Prostate gland (tissue), 2 donors: ENCODE measurements around the gene OPN3. TPM values are rescaled to one million over a fixed set of nuclear protein-coding genes. Genes with fewer than 3 reads are reported as not detected.

ENCODE experiments used
- DNase-seq: peaks from one replicate; pipeline ENCODE4 v3.0.0-alpha.2; 2019; ENCODE audit warnings: low spot score
- H3K27ac ChIP-seq, 2 donors: fragments of 200-600 bp; sonication (generic); 2 replicates each; pipeline ENCODE4 v1.5.1; 2017 to 2019
- H3K27me3 ChIP-seq: fragments of 200-600 bp; sonication (generic); replicated peaks from 2 replicates; pipeline ENCODE4 v1.5.1; 2019; ENCODE audit not compliant: insufficient read depth
- H3K36me3 ChIP-seq, 2 donors: fragments of 200-600 bp; sonication (generic); 1 replicate in 1 of 2; 2 replicates in 1 of 2; pipeline versions ENCODE4 v1.5.1 to v1.8.1; 2017 to 2019
- H3K4me1 ChIP-seq: fragments of 200-600 bp; sonication (generic); replicated peaks from 2 replicates; pipeline ENCODE4 v1.5.1; 2019
- H3K4me3 ChIP-seq, 2 donors: fragments of 200-600 bp; sonication (generic); 2 replicates each; pipeline ENCODE4 v1.5.1; 2017 to 2019
- H3K9me3 ChIP-seq: fragments of 200-600 bp; sonication (generic); 2 replicates; pipeline ENCODE4 v1.5.1; 2017
- POLR2A ChIP-seq: fragments of 450-650 bp; IDR thresholded peaks from one replicate; pipeline ENCODE4 v1.6.1; 2016; ENCODE audit warnings: antibody characterized with exemption, mild to moderate bottlenecking
- POLR2AphosphoS5 ChIP-seq: sonication (generic); formaldehyde crosslinking; IDR thresholded peaks from one replicate; pipeline ENCODE4 v1.6.1; 2017; ENCODE audit warnings: antibody characterized with exemption
- whole genome bisulfite sequencing: methylation state at CpG from one replicate; pipeline ENCODE4 v1.1.5; 2018; 5-methylcytosine and 5-hydroxymethylcytosine counted together
- intact Hi-C: fragments of 100-400 bp; cut with DNase I; formaldehyde crosslinking; loops from one replicate; pipeline ENCODE4 v1.14.2; 2022
- total RNA-seq, 2 donors: library from RNA; depleted of rRNA; stranded (reverse); fragments of >200 nt; gene quantifications; one replicate each; pipeline ENCODE4 v1.1.0, GENCODE V29; 2016
- TF ChIP-seq, protein P1 (sequence below), 4 experiments: fragments of 200-600 bp in 2 of 4; fragments of 450-650 bp in 2 of 4; sonication (generic) in 2 of 4; IDR thresholded peaks; 1 replicate in 3 of 4; 2 replicates in 1 of 4; pipeline ENCODE4 v1.5.1; 2016 to 2019; ENCODE audit warnings: antibody characterized with exemption in 4 of 4, mild to moderate bottlenecking in 2 of 4, moderate library complexity in 2 of 4

The OPN3 gene
- total RNA-seq, 2 donors from 2014 or later = 12.3 to 32.8 TPM

DNA sequence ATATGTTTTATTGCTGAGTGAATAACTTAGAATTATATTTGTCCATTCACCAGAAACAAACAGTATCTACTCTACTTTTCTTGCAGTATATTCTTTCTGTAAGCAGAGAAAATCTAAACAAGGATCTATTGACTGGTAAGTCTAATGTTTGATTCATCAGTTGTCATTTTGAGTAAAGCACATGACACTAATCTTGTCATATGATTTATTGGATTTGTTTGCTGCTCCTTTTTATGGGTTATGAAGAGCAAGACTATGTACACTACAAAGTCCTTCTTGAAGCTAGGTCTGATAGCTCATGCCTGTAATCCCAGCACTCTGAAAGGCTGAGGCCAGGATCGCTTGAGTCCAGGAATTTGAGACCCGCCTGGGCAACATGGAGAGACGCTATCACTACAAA lies 84.6 kb downstream of the OPN3 start:
- no peak for DNase-seq
- WGBS = 74% methylated on average over 3 of the region's 3 CpGs
- H3K36me3 ChIP-seq = no peaks in the 10 kb centered on the region
- TF ChIP-seq POLR2A = no peak
- TF ChIP-seq POLR2AphosphoS5 = no peak
- TF ChIP-seq, protein P1, sequence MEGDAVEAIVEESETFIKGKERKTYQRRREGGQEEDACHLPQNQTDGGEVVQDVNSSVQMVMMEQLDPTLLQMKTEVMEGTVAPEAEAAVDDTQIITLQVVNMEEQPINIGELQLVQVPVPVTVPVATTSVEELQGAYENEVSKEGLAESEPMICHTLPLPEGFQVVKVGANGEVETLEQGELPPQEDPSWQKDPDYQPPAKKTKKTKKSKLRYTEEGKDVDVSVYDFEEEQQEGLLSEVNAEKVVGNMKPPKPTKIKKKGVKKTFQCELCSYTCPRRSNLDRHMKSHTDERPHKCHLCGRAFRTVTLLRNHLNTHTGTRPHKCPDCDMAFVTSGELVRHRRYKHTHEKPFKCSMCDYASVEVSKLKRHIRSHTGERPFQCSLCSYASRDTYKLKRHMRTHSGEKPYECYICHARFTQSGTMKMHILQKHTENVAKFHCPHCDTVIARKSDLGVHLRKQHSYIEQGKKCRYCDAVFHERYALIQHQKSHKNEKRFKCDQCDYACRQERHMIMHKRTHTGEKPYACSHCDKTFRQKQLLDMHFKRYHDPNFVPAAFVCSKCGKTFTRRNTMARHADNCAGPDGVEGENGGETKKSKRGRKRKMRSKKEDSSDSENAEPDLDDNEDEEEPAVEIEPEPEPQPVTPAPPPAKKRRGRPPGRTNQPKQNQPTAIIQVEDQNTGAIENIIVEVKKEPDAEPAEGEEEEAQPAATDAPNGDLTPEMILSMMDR (IDR thresholded peaks at IDR 0.05) = no peak
- no peak overlapping the region for H3K27ac ChIP-seq
- no peaks in the 10 kb centered on the region for H3K9me3 ChIP-seq
- intact Hi-C loops = no loop called here
- H3K4me1 ChIP-seq = no peaks in the 10 kb centered on the region
- no peak overlapping the region for H3K4me3 ChIP-seq
- no peaks in the 10 kb centered on the region for H3K27me3 ChIP-seq

DNA sequence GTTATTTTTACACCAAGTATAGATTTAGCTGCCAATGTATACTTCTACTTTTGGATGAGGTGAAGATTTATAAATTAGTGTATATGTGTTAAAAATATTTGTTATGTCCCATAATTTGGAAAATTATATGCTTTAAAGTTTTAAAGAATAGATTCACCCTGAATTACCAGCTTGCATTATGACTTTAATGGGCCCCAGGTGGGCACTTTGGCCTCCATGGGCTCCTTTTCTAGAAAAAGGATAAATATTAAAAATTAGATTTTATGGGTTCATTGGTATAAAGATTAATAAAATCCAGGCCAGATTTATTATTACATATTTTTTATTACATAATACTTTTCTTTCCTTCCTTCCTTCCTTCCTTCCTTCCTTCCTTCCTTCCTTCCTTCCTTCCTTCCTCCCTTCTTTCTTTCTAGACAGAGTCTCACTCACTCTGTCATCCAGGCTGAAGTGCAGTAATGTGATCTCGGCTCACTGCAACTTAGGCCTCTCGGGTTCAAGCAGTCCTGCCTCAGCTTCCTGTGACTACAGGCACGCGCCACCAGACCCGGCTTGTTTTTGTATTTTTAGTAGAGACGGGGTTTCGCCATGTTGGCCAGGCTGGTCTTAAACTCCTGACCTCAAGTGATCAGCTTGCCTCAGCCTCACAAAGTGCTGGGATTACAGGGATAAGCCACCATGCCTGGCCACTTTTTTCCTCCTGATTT lies 86.1 kb downstream of the OPN3 start:
- no peak for TF ChIP-seq POLR2A
- Histone ChIP-seq H3K36me3 (no peaks in the 10 kb centered on the region), H3K4me1 (no peaks in the 10 kb centered on the region), H3K27ac (no peak overlapping the region), H3K4me3 (no peak overlapping the region), H3K9me3 (no peaks in the 10 kb centered on the region), H3K27me3 (no peaks in the 10 kb centered on the region)
- no peak for DNase-seq
- WGBS = 81% methylated on average over 7 of the region's 7 CpGs
- intact Hi-C loops = no loop called here

DNA sequence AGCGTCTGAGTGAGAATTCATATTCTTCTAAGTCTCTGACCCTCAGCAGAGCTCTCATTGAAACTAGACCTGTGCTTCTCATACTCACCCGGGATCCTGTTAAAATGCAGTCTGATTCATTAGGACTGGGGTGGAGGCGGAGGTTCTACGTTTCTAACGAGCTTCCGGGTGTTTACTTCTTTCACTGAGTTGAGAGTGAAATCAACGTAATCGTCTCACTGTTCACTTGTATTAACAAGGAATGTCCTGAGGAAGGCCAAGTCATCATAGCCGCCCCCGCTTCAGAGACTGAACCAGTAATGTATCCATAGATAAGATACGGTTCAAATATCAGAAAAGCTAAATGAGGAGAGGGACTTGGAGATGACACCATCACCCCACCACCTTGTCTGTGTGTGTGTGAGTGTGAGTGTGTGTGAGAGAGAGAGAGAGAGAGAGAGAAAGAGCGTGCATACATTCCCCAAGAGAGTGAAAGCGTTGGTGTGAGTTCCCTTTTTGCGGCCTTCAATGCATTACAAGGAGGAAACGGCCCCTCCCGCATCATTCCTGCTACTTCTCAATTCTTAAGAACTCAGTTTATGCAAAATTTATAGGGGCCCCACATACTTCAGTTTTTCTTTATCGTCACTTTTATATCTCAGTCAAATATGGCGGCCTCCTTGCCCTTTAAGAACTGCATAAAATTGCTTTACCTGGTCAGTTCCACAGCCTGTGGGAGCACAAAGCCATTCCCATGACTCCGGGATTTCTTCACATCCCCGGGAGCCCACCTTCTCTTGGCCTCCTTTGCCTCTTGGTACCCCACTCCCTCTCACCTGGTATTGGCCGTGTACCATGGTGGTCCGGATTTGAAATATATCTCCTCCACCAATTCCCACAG lies 88.2 kb downstream of the OPN3 start:
- no peak overlapping the region for H3K27ac ChIP-seq
- DNase-seq = no peak
- H3K36me3 ChIP-seq = no peaks in the 10 kb centered on the region
- H3K27me3 ChIP-seq = no peaks in the 10 kb centered on the region
- H3K4me3 ChIP-seq = no peak overlapping the region
- no peaks in the 10 kb centered on the region for H3K4me1 ChIP-seq
- TF ChIP-seq POLR2AphosphoS5 (no peak), POLR2A (no peak)
- TF ChIP-seq, protein P1 (IDR thresholded peaks at IDR 0.05) = no peak
- intact Hi-C loops = no loop called here
- H3K9me3 ChIP-seq = no peaks in the 10 kb centered on the region
- WGBS = 79% methylated on average over 22 of the region's 22 CpGs

- H3K9me3 ChIP-seq = no peaks in the 10 kb centered on the region
- intact Hi-C loops = no loop called here
- no peaks in the 10 kb centered on the region for H3K4me1 ChIP-seq
- 62% methylated on average over 1 of the region's 1 CpG for WGBS
- no peak for DNase-seq
- TF ChIP-seq, protein P1 (IDR thresholded peaks at IDR 0.05) = no peak
- TF ChIP-seq POLR2A = no peak
- TF ChIP-seq POLR2AphosphoS5 = no peak
- H3K36me3 ChIP-seq = no peaks in the 10 kb centered on the region
- H3K4me3 ChIP-seq = no peak overlapping the region
- no peak overlapping the region for H3K27ac ChIP-seq
- no peaks in the 10 kb centered on the region for H3K27me3 ChIP-seq
Observed at GRCh38 chr1:241550318-241550717, 89.9 kb downstream of the OPN3 start.

GRCh38 chr1:241548008-241548407 lies 92.2 kb downstream of the OPN3 start:
- 85% methylated on average over 2 of the region's 2 CpGs for WGBS
- intact Hi-C loops = no loop called here

More at GRCh38 chr1:241548008-241548407, 92.2 kb downstream of the OPN3 start:
- no peak overlapping the region for H3K4me3 ChIP-seq
- no peaks in the 10 kb centered on the region for H3K27me3 ChIP-seq
- H3K36me3 ChIP-seq = no peaks in the 10 kb centered on the region
- no peak for DNase-seq
- no peak overlapping the region for H3K27ac ChIP-seq
- H3K4me1 ChIP-seq = no peaks in the 10 kb centered on the region
- TF ChIP-seq POLR2A (no peak), POLR2AphosphoS5 (no peak)
- TF ChIP-seq, protein P1 (IDR thresholded peaks at IDR 0.05) = no peak
- H3K9me3 ChIP-seq = no peaks in the 10 kb centered on the region

Other genes starting within 250 kb of the OPN3 start
- 10 to 100 TPM; 43.8 to 45.4 TPM for gene FH, start 120.6 kb downstream of the OPN3 start, total RNA-seq
- under 1 TPM; 0.17 to 0.73 TPM for gene KMO, start 108.0 kb downstream of the OPN3 start, total RNA-seq
- gene CHML, start within 50 bp of the OPN3 start, total RNA-seq = 10 to 100 TPM in 1 of 2 donors, 1 to 10 TPM in 1; 3.0 to 18.9 TPM
- gene WDR64, start 11.9 kb upstream of the OPN3 start, total RNA-seq = under 1 TPM in 1 of 2 donors, not detected in 1; 0.91 TPM
- gene EXO1, start 207.8 kb upstream of the OPN3 start, total RNA-seq = 1 to 10 TPM in 1 of 2 donors, under 1 TPM in 1; 0.36 to 3.1 TPM